ENCODE data around the gene SELENOS. TPM values are rescaled to one million over a fixed set of nuclear protein-coding genes. Genes with fewer than 3 reads are reported as not detected.

Gene SELENOS
- total and polyA plus RNA-seq, 9 of the 15 experiments (the other 6 are each of a cell fraction or from before 2014, with no cell fraction given): 24.9 to 57.4 (median 47.9) TPM

GRCh38 chr15:101243420-101243819 lies 33.9 kb downstream of the SELENOS start (continued):
- no peak for TF ChIP-seq MAX (CRISPR knock-in tag; IDR thresholded peaks at IDR 0.05)

- FAIRE-seq (no peak), DNase-seq (ENCODE audit: extremely low read depth in 1 of 4, low spot score in 3 of 4) (no peak), ATAC-seq (no peak)
- H3K9ac ChIP-seq (ENCODE audit: insufficient read depth in 1 of 2, low read depth in 2 of 2, low read length in 2 of 2): no peak overlapping the region
- H3K9me3 ChIP-seq (replicated peaks; ENCODE audit: control insufficient read depth, insufficient read depth, low read depth, low read length): no peaks in the 10 kb centered on the region
- H2AFZ ChIP-seq (ENCODE audit: low read depth, low read length): no peak overlapping the region
- CTCF ChIA-PET (ENCODE audit: low intra/inter-chr PET ratio): no interaction called here
- peaks cover 14% of the 10 kb centered on the region; the same call in 2 of the 3 replicates for H3K36me3 ChIP-seq (ENCODE audit: control insufficient read depth, insufficient read depth, low read length)
- TF ChIP-seq E2F4 (CRISPR knock-in tag; IDR thresholded peaks at IDR 0.05; ENCODE audit: low read depth) (no peak), ELK3 (CRISPR knock-in tag; IDR thresholded peaks at IDR 0.05) (no peak), EHMT2 (IDR thresholded peaks at IDR 0.05) (no peak), KDM1A (IDR thresholded peaks at IDR 0.05) (no peak), ZBTB17 (CRISPR knock-in tag; IDR thresholded peaks at IDR 0.05) (no peak), ZNF77 (CRISPR knock-in tag; IDR thresholded peaks at IDR 0.05) (no peak), NFIC (IDR thresholded peaks at IDR 0.05) (no peak), NR2F6 (CRISPR knock-in tag; IDR thresholded peaks at IDR 0.05) (no peak), HINFP (tag; conservative IDR thresholded peaks at IDR 0.05; ENCODE audit: low read depth) (no peak), ZMIZ1 (IDR thresholded peaks at IDR 0.05; ENCODE audit: low read depth in 2 of 2, low read length in 2 of 2) (no peak), PHTF2 (CRISPR knock-in tag; IDR thresholded peaks at IDR 0.05) (no peak), MAFF (IDR thresholded peaks at IDR 0.05; ENCODE audit: low read length) (no peak)
- H3K4me2 ChIP-seq (ENCODE audit: insufficient read depth, low read length): no peak overlapping the region
- H4K20me1 ChIP-seq (replicated peaks; ENCODE audit: control insufficient read depth, insufficient read depth, low read length): peaks cover 12% of the 10 kb centered on the region
- POLR2A ChIA-PET: interaction anchor here (0.7 to 1.0 kb wide), 2 partner anchors 25 to 88 kb away, joined by 3 read pairs; no protein-coding TSS in a partner anchor
- peaks cover 86% of the 10 kb centered on the region for H3K79me2 ChIP-seq (ENCODE audit: control insufficient read depth, insufficient read depth, low read length)
- no peaks in the 10 kb centered on the region; a peak in 1 of 5 replicates for H3K4me1 ChIP-seq (replicated peaks in 1 of 2; ENCODE audit: control insufficient read depth in 2 of 2, insufficient read depth in 2 of 2, low read length in 2 of 2)
- intact Hi-C loops (cut with micrococcal nuclease) (no loop called here), in situ Hi-C loops (cut with MboI) (no loop called here)
- H3K9me1 ChIP-seq (ENCODE audit: control insufficient read depth, insufficient read depth, low read length): no peaks in the 10 kb centered on the region
- H3K4me3 ChIP-seq: no peak overlapping the region
- WGBS (ENCODE audit: insufficient coverage, low coverage, missing lambda C conversion rate): 81% methylated on average over 6 of the region's 6 CpGs
- BruUV-seq (replicated peaks): no TSS peak
- no peak overlapping the region for H3K27ac ChIP-seq (ENCODE audit: extremely low read depth, low read depth, low read length)
- H3K27me3 ChIP-seq (ENCODE audit: control insufficient read depth in 2 of 2, insufficient read depth in 2 of 2, low read length in 2 of 2): no peaks in the 10 kb centered on the region
Measured at GRCh38 chr15:101242999-101243336, 34.3 kb downstream of the SELENOS start.

All from K562 (cell line).